Kidney epithelial cell (primary cell): ENCODE data around the gene TMEM98. TPM values are rescaled to one million over a fixed set of nuclear protein-coding genes. Genes with fewer than 3 reads are reported as not detected.

ENCODE experiments used
- DNase-seq: peaks from one replicate; pipeline ENCODE4 v3.0.0-alpha.2; 2010; ENCODE audit warnings: low read depth
- H3K27me3 ChIP-seq: 2 replicates; pipeline ENCODE4 v1.6.0; 2011; ENCODE audit warnings: low read length; ENCODE audit not compliant: control insufficient read depth, insufficient read depth
- H3K36me3 ChIP-seq: 2 replicates; pipeline ENCODE4 v1.5.1; 2011; ENCODE audit warnings: low read length; ENCODE audit not compliant: control insufficient read depth, insufficient read depth
- H3K4me3 ChIP-seq: 2 replicates; pipeline ENCODE4 v1.5.1; 2011; ENCODE audit warnings: low read depth, mild to moderate bottlenecking, control low read depth, low read length
- total RNA-seq: library from RNA; depleted of rRNA; stranded (reverse); fragments of >200 nt; gene quantifications from 2 replicates; pipeline ENCODE4 v1.2.3, GENCODE V29; 2015
- TF ChIP-seq, protein P1 (sequence below): IDR thresholded peaks from 2 replicates; pipeline ENCODE4 v1.5.1; 2011; ENCODE audit warnings: mild to moderate bottlenecking, moderate library complexity, low read length, control low read depth, inconsistent platforms; ENCODE audit not compliant: insufficient read depth, poor library complexity, severe bottlenecking

TMEM98 gene
- total RNA-seq, 1 donor from 2014 or later, result 81.1 TPM

DNA sequence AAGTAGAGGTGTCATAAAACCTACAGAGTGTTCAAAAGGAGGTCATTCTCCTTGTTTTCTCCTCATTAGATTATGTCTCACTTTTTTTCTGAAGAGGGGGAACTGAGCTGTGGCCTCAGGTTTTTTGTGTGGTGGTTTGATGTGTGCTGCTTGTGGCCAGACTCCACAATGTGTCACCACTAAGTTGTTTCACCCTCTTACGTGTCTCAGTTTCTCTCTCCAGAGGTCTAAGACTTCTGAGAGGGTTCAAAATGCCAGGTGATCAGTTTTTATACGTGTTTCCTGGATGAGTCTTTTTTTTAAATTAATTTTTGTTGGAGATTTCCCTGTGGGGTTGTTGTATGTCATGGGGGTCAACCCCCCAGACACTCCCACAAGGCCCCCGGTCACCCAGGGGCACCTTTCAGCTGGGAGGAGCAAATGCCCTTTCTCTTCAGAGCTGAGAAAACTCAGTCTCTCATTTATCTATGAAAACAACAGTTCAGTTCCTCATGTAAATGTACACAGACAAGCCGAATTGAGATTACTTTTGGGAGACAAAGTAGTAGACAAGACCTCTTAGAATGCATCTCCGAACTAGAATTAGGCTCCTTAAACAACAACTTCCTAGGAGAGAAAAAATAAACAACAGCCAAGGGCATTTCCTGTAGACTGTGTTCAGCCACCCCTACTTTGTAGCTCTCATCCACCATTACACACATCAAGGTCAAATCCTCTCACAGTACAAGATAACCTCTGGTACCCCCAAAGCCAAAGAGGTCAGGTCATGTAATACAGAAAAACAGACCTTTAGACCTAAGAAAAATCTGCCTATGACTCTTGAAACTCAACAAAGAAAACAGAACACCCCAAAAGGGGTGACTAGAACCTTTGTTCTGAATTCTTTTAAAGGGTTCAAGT is 23.9 kb upstream of the TMEM98 start:
- Histone ChIP-seq H3K4me3 (no peak overlapping the region), H3K27me3 (no peaks in the 10 kb centered on the region), H3K36me3 (no peaks in the 10 kb centered on the region)
- no peak for DNase-seq
- TF ChIP-seq, protein P1, sequence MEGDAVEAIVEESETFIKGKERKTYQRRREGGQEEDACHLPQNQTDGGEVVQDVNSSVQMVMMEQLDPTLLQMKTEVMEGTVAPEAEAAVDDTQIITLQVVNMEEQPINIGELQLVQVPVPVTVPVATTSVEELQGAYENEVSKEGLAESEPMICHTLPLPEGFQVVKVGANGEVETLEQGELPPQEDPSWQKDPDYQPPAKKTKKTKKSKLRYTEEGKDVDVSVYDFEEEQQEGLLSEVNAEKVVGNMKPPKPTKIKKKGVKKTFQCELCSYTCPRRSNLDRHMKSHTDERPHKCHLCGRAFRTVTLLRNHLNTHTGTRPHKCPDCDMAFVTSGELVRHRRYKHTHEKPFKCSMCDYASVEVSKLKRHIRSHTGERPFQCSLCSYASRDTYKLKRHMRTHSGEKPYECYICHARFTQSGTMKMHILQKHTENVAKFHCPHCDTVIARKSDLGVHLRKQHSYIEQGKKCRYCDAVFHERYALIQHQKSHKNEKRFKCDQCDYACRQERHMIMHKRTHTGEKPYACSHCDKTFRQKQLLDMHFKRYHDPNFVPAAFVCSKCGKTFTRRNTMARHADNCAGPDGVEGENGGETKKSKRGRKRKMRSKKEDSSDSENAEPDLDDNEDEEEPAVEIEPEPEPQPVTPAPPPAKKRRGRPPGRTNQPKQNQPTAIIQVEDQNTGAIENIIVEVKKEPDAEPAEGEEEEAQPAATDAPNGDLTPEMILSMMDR, result no peak

GRCh38 chr17:32904891-32905290 is 23.1 kb upstream of the TMEM98 start:
- no peaks in the 10 kb centered on the region for H3K36me3 ChIP-seq
- TF ChIP-seq, protein P1, result no peak
- DNase-seq, result no peak
- H3K4me3 ChIP-seq, result no peak overlapping the region
- no peaks in the 10 kb centered on the region for H3K27me3 ChIP-seq

GRCh38 chr17:32907583-32907982 is 20.4 kb upstream of the TMEM98 start:
- no peaks in the 10 kb centered on the region for H3K36me3 ChIP-seq
- H3K4me3 ChIP-seq, result no peak overlapping the region
- no peak for DNase-seq
- TF ChIP-seq, protein P1, result no peak
- H3K27me3 ChIP-seq, result no peaks in the 10 kb centered on the region

GRCh38 chr17:32909787-32910369 is 18.1 kb upstream of the TMEM98 start:
- H3K36me3 ChIP-seq, result no peaks in the 10 kb centered on the region
- H3K27me3 ChIP-seq, result no peaks in the 10 kb centered on the region
- peak; percentile 66 for DNase-seq
- TF ChIP-seq, protein P1, result peak; percentile 79
- no peak overlapping the region for H3K4me3 ChIP-seq

DNA sequence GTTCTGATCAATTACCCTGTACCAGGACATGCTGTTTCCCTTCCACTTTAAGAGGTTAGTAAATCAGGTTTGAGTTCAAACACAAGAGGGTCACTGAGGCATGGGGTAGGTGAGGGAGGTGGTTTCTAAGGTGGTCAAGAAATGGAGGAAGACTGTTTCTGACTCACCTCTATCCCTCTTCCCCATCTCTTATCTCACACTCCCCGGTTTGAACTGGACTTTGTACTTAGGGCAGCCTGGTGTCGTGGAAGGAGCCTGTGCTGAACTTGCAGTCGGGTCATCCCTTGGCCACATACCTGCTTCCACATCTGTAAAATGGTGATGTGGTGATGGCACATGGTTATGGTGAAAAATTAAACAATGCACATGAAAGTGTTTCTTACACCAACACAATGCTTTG is 17.2 kb upstream of the TMEM98 start:
- Histone ChIP-seq H3K4me3 (no peak overlapping the region), H3K27me3 (no peaks in the 10 kb centered on the region), H3K36me3 (no peaks in the 10 kb centered on the region)
- TF ChIP-seq, protein P1, result no peak
- no peak for DNase-seq
